H1 (cell line): Measurements from ENCODE around the gene GNG12. TPM values are rescaled to one million over a fixed set of nuclear protein-coding genes. Genes with fewer than 3 reads are reported as not detected.

Experiments
- CTCF ChIA-PET: fragments of 300-600 bp; sonication (Branson Sonifier 250); formaldehyde crosslinking; loops from one replicate; lab custom pipeline; 2021; ENCODE audit not compliant: partially characterized antibody; lab: Charles Lee
- POLR2A ChIA-PET: fragments of 300-600 bp; sonication (Branson Sonifier 250); formaldehyde crosslinking; loops from one replicate; lab custom pipeline; 2021; ENCODE audit warnings: inconsistent platforms; ENCODE audit not compliant: partially characterized antibody; lab: Charles Lee
- DNase-seq, 2 experiments: peaks; one replicate each; pipeline versions ENCODE4 v3.0.0 to v3.0.0-alpha.2; 2010 to 2022; ENCODE audit warnings: low spot score in 2 of 2, low read depth in 1 of 2, mixed read lengths in 1 of 2
- FAIRE-seq: peaks from 2 replicates; lab custom pipeline; 2011; peaks lifted over from hg19 to GRCh38; lab: Jason Lieb, UNC
- H2AFZ ChIP-seq: 2 replicates; pipeline ENCODE4 v1.8.1; 2012; ENCODE audit warnings: low read length, inconsistent platforms
- H2AK5ac ChIP-seq: 2 replicates; pipeline ENCODE4 v1.6.1; 2013; ENCODE audit warnings: low read depth, low read length
- H2BK120ac ChIP-seq: replicated peaks from 2 replicates; pipeline ENCODE3; 2013; ENCODE audit warnings: low read depth, low read length, inconsistent platforms
- H2BK12ac ChIP-seq: 2 replicates; pipeline ENCODE4 v1.6.1; 2013; ENCODE audit warnings: low read depth, low read length
- H2BK15ac ChIP-seq: 2 replicates; pipeline ENCODE4 v1.6.1; 2013; ENCODE audit warnings: low read length
- H2BK20ac ChIP-seq: 2 replicates; pipeline ENCODE4 v1.6.1; 2013; ENCODE audit warnings: low read length
- H2BK5ac ChIP-seq: 2 replicates; pipeline ENCODE4 v1.6.1; 2013; ENCODE audit warnings: low read depth, low read length
- H3K14ac ChIP-seq: 2 replicates; pipeline ENCODE4 v1.6.1; 2013; ENCODE audit warnings: inconsistent platforms; ENCODE audit not compliant: insufficient read length
- H3K18ac ChIP-seq: 2 replicates; pipeline ENCODE4 v1.6.1; 2013; ENCODE audit warnings: low read length; ENCODE audit errors: extremely low read depth
- H3K23ac ChIP-seq: 2 replicates; pipeline ENCODE4 v1.6.1; 2013; ENCODE audit warnings: inconsistent platforms; ENCODE audit not compliant: insufficient read length
- H3K23me2 ChIP-seq: 2 replicates; pipeline ENCODE4 v1.6.1; 2013; ENCODE audit warnings: low read depth, low read length
- H3K27ac ChIP-seq: 2 replicates; pipeline ENCODE4 v1.6.1; 2011; ENCODE audit warnings: low read depth, low read length, inconsistent platforms
- H3K27me3 ChIP-seq, 4 experiments: replicated peaks in 1 of 4; 1 replicate in 1 of 4; 2 replicates in 3 of 4; pipeline versions ENCODE4 v1.6.1 to v1.8.1; 2011 to 2013; ENCODE audit warnings: low read length in 3 of 4, mild to moderate bottlenecking in 3 of 4, inconsistent platforms in 2 of 4, mixed read lengths in 2 of 4, moderate library complexity in 1 of 4; ENCODE audit not compliant: control insufficient read depth in 3 of 4, insufficient read depth in 3 of 4; ENCODE audit errors: extremely low read depth in 1 of 4
- H3K36me3 ChIP-seq, 4 experiments: 2 replicates each; pipeline versions ENCODE4 v1.6.1 to v1.8.1; 2011 to 2013; ENCODE audit warnings: mild to moderate bottlenecking in 4 of 4, low read length in 3 of 4, moderate library complexity in 2 of 4, control low read depth in 1 of 4, inconsistent platforms in 1 of 4; ENCODE audit not compliant: insufficient read depth in 4 of 4, control insufficient read depth in 2 of 4
- H3K4ac ChIP-seq: replicated peaks from 2 replicates; pipeline ENCODE3; 2013; ENCODE audit warnings: low read length, low read depth, mixed read lengths, inconsistent platforms; ENCODE audit not compliant: insufficient read length
- H3K4me1 ChIP-seq, 4 experiments: replicated peaks in 1 of 4; 1 replicate in 1 of 4; 2 replicates in 3 of 4; pipeline versions ENCODE4 v1.6.1 to v1.8.1; 2011 to 2013; ENCODE audit warnings: low read length in 3 of 4, inconsistent platforms in 2 of 4, mixed read lengths in 1 of 4; ENCODE audit not compliant: insufficient read depth in 4 of 4, control insufficient read depth in 3 of 4
- H3K4me2 ChIP-seq, 2 experiments: 2 replicates each; pipeline versions ENCODE4 v1.6.1 to v1.8.1; 2011 to 2013; ENCODE audit warnings: low read depth in 2 of 2, low read length in 2 of 2, control low read depth in 1 of 2, inconsistent platforms in 1 of 2, mild to moderate bottlenecking in 1 of 2; ENCODE audit not compliant: insufficient read depth in 1 of 2
- H3K4me3 ChIP-seq, 4 experiments: fragments of 200-600, 300-600 bp in 1 of 4; sonication (generic), shearing (Covaris generic), sonication (Bioruptor Twin) in 1 of 4; 2 replicates each; pipeline versions ENCODE4 v1.5.1 to v1.8.1; 2011 to 2016; ENCODE audit warnings: low read length in 4 of 4, low read depth in 3 of 4, control low read depth in 2 of 4, inconsistent platforms in 2 of 4, mild to moderate bottlenecking in 2 of 4, mixed read lengths in 1 of 4, moderate library complexity in 1 of 4; ENCODE audit not compliant: insufficient read depth in 2 of 4; ENCODE audit errors: extremely low read depth in 1 of 4
- H3K56ac ChIP-seq: replicated peaks from 2 replicates; pipeline ENCODE3; 2013; ENCODE audit warnings: low read depth, mild to moderate bottlenecking, mixed read lengths, low read length, inconsistent platforms; ENCODE audit not compliant: insufficient read length
- H3K79me1 ChIP-seq: 2 replicates; pipeline ENCODE4 v1.6.1; 2013; ENCODE audit warnings: low read depth, low read length, control low read depth
- H3K79me2 ChIP-seq, 2 experiments: 2 replicates each; pipeline versions ENCODE4 v1.6.1 to v1.8.1; 2012 to 2013; ENCODE audit warnings: low read length in 2 of 2, mild to moderate bottlenecking in 2 of 2, inconsistent platforms in 1 of 2; ENCODE audit not compliant: insufficient read depth in 2 of 2, control insufficient read depth in 1 of 2
- H3K9ac ChIP-seq, 4 experiments: replicated peaks in 1 of 4; 1 replicate in 1 of 4; 2 replicates in 3 of 4; pipeline versions ENCODE4 v1.6.1 to v1.8.1; 2011 to 2013; ENCODE audit warnings: low read depth in 3 of 4, low read length in 3 of 4, control low read depth in 2 of 4, mild to moderate bottlenecking in 2 of 4, moderate library complexity in 2 of 4, inconsistent platforms in 1 of 4; ENCODE audit errors: extremely low read depth in 1 of 4
- H3K9me3 ChIP-seq, 2 experiments: 2 replicates each; pipeline versions ENCODE4 v1.6.1 to v1.8.1; 2012 to 2013; ENCODE audit warnings: mild to moderate bottlenecking in 2 of 2, moderate library complexity in 2 of 2, control low read depth in 1 of 2, inconsistent platforms in 1 of 2, low read depth in 1 of 2, low read length in 1 of 2, mixed read lengths in 1 of 2; ENCODE audit not compliant: insufficient read depth in 2 of 2
- H4K20me1 ChIP-seq, 2 experiments: replicated peaks in 1 of 2; 2 replicates each; pipeline versions ENCODE3 to v1.8.1; 2011 to 2013; ENCODE audit warnings: inconsistent platforms in 2 of 2, low read length in 2 of 2, mild to moderate bottlenecking in 1 of 2; ENCODE audit not compliant: insufficient read depth in 2 of 2, control insufficient read depth in 1 of 2
- H4K5ac ChIP-seq: 2 replicates; pipeline ENCODE4 v1.6.1; 2013; ENCODE audit warnings: low read length, low read depth, mixed read lengths, inconsistent platforms; ENCODE audit not compliant: insufficient read length
- H4K8ac ChIP-seq: 2 replicates; pipeline ENCODE4 v1.8.0; 2013; ENCODE audit warnings: mild to moderate bottlenecking, moderate library complexity, low read length, inconsistent platforms; ENCODE audit not compliant: insufficient read depth; ENCODE audit errors: extremely low read depth
- H4K91ac ChIP-seq: replicated peaks from 2 replicates; pipeline ENCODE3; 2013; ENCODE audit warnings: low read length, mixed read lengths, inconsistent platforms; ENCODE audit not compliant: insufficient read length
- CTCF ChIP-seq, 3 experiments: IDR thresholded peaks; 1 replicate in 2 of 3; 2 replicates in 1 of 3; pipeline versions ENCODE4 v1.5.1 to v1.6.1; 2011; ENCODE audit warnings: low read length in 3 of 3, mild to moderate bottlenecking in 3 of 3, inconsistent platforms in 2 of 3, low read depth in 1 of 3, moderate library complexity in 1 of 3; ENCODE audit not compliant: insufficient read depth in 1 of 3; ENCODE audit errors: control extremely low read depth in 1 of 3
- MAFK ChIP-seq: IDR thresholded peaks from 2 replicates; pipeline ENCODE4 v1.6.1; 2012; ENCODE audit warnings: low read depth, mild to moderate bottlenecking, improper control_type of control experiment, low read length
- SAP30 ChIP-seq: fragments of 300-600 bp; sonication (generic); IDR thresholded peaks from 2 replicates; pipeline ENCODE4 v1.7.1; 2012; ENCODE audit warnings: low read length, moderate library complexity, mild to moderate bottlenecking, inconsistent platforms; ENCODE audit not compliant: insufficient read depth, insufficient replicate concordance
- SP1 ChIP-seq: IDR thresholded peaks from 2 replicates; pipeline ENCODE4 v1.6.1; 2011; ENCODE audit warnings: low read depth, low read length
- WGBS, 2 experiments: shearing (Covaris generic) in 1 of 2; methylation state at CpG; one replicate each; pipeline versions ENCODE4 v1.1.6 to v1.1.7; 2013 to 2015; ENCODE audit warnings: low lambda C conversion rate in 2 of 2, mixed read lengths in 2 of 2, inconsistent platforms in 1 of 2, low coverage in 1 of 2, missing lambda C conversion rate in 1 of 2; ENCODE audit not compliant: insufficient replicate concordance in 2 of 2, insufficient coverage in 1 of 2, insufficient read length in 1 of 2; ENCODE audit errors: extremely low coverage in 1 of 2, missing lambda C conversion rate in 1 of 2; 5-methylcytosine and 5-hydroxymethylcytosine counted together
- polyA plus RNA-seq, 7 experiments: library from polyadenylated mRNA; depleted of rRNA in 3 of 7; stranded (reverse) in 5 of 7; unstranded in 2 of 7; fragments of >200 nt in 5 of 7; fragments of 200-250 nt in 2 of 7; gene quantifications; 1 replicate in 5 of 7; 2 replicates in 1 of 7; 4 replicates in 1 of 7; pipeline versions ENCODE4 v1.2.1 to v1.2.3, GENCODE V29; 2011 to 2013; ENCODE audit warnings: missing spikeins in 2 of 7, mixed read lengths in 2 of 7
- total RNA-seq: library from RNA; stranded (reverse); fragmentation: NEBNext Ultra II Directional; extraction: Animal tissue kit (Norgen Biotek cat#: 25700); gene quantifications from 2 replicates; pipeline ENCODE4 v1.2.1, GENCODE V29; 2021

The GNG12 gene
- total and polyA plus RNA-seq, 2 of the 8 experiments (the other 6 are each of a cell fraction or from before 2014, with no cell fraction given) = 11.4 to 35.8 TPM

- TF ChIP-seq SP1 (no peak), MAFK (no peak), CTCF (IDR thresholded peaks at IDR 0.05; ENCODE audit: control extremely low read depth in 1 of 3, insufficient read depth in 1 of 3, low read depth in 1 of 3, low read length in 3 of 3) (no peak), SAP30 (no peak)
- H3K4me3 ChIP-seq = no peak overlapping the region
Observed at GRCh38 chr1:67735806-67736627, 97.2 kb downstream of the GNG12 start.

More at GRCh38 chr1:67735806-67736627, 97.2 kb downstream of the GNG12 start:
- ChIA-PET CTCF (interaction anchor here (0.7 to 3.2 kb wide), 3 partner anchors 12 to 30 kb away, joined by 3 to 15 read pairs (median 7); no protein-coding TSS in a partner anchor), POLR2A (no interaction called here)
- Histone ChIP-seq H3K4me2 (no peak overlapping the region), H3K36me3 (no peaks in the 10 kb centered on the region), H4K8ac (no peak overlapping the region), H2BK5ac (no peak overlapping the region), H3K79me2 (no peaks in the 10 kb centered on the region), H3K27me3 (no peaks in the 10 kb centered on the region), H3K27ac (no peak overlapping the region), H3K4me1 (peaks cover 0 to 13% (median 6%) of the 10 kb centered on the region in 4 experiments; a peak in 6 of 7 replicates), H3K23me2 (no peaks in the 10 kb centered on the region), H2BK12ac (no peak overlapping the region), H2BK15ac (no peak overlapping the region), H2BK120ac (no peak overlapping the region), H3K14ac (no peak overlapping the region), H2AK5ac (no peak overlapping the region), H2BK20ac (no peak overlapping the region), H4K5ac (no peak overlapping the region), H3K9ac (no peak overlapping the region), H3K79me1 (no peaks in the 10 kb centered on the region; the same call in 1 of the 2 replicates), H3K23ac (no peak overlapping the region), H3K9me3 (no peaks in the 10 kb centered on the region), H2AFZ (no peak overlapping the region), H4K20me1 (no peaks in the 10 kb centered on the region), H3K4ac (no peak overlapping the region), H3K18ac (peak overlapping the region; percentile 57; the same call in 1 of the 2 replicates), H4K91ac (no peak overlapping the region), H3K56ac (no peak overlapping the region)
- 90% methylated on average over 11 of the region's 11 CpGs; no CpG with 5 or more reads in 1 of the 2 experiments for WGBS, 2 experiments
- DNase-seq (no peak), FAIRE-seq (no peak)
